KOPT-K1 (cell line): ENCODE measurements around the gene POLR2F.
A peak's percentile ranks its signal among the peaks of the same experiment; 100 is the strongest.

Source experiments
- H3K27ac ChIP-seq: fragments of 200-600 bp; sonication (generic); 2 replicates; pipeline ENCODE4 v1.5.1; 2016; ENCODE audit warnings: antibody characterized with exemption, mild to moderate bottlenecking, low read depth, low read length; ENCODE audit not compliant: poor library complexity, severe bottlenecking
- H3K36me3 ChIP-seq: fragments of 200-600 bp; sonication (generic); 2 replicates; pipeline ENCODE4 v1.5.1; 2017; ENCODE audit warnings: antibody characterized with exemption, mild to moderate bottlenecking, low read length, moderate library complexity; ENCODE audit not compliant: insufficient read depth
- H3K9me3 ChIP-seq: fragments of 200-600 bp; sonication (generic); 2 replicates; pipeline ENCODE4 v1.5.1; 2017; ENCODE audit warnings: antibody characterized with exemption, low read length, mild to moderate bottlenecking; ENCODE audit not compliant: insufficient read depth, poor library complexity, severe bottlenecking

The POLR2F gene

GRCh38 chr22:37918580-37919270, 34.8 kb upstream of the POLR2F start:
- Histone ChIP-seq H3K9me3 (no peaks in the 10 kb centered on the region), H3K27ac (no peak overlapping the region), H3K36me3 (no peaks in the 10 kb centered on the region)

- no peaks in the 10 kb centered on the region for H3K9me3 ChIP-seq
- H3K36me3 ChIP-seq = no peaks in the 10 kb centered on the region
- peak overlapping the region; percentile 21 for H3K27ac ChIP-seq
These were observed 33.4 kb upstream of the POLR2F start for GRCh38 chr22:37920126-37920525.

GRCh38 chr22:37922191-37922590, 31.3 kb upstream of the POLR2F start:
- Histone ChIP-seq H3K27ac (no peak overlapping the region), H3K9me3 (no peaks in the 10 kb centered on the region), H3K36me3 (no peaks in the 10 kb centered on the region)

- Histone ChIP-seq H3K27ac (no peak overlapping the region), H3K9me3 (no peaks in the 10 kb centered on the region), H3K36me3 (no peaks in the 10 kb centered on the region)
These were observed 29.6 kb upstream of the POLR2F start for GRCh38 chr22:37923927-37924326.

- Histone ChIP-seq H3K27ac (no peak overlapping the region), H3K36me3 (no peaks in the 10 kb centered on the region)
These were observed 29.0 kb upstream of the POLR2F start for GRCh38 chr22:37924386-37925065.

GRCh38 chr22:37925330-37925729, 28.2 kb upstream of the POLR2F start:
- H3K9me3 ChIP-seq = no peaks in the 10 kb centered on the region
- no peak overlapping the region for H3K27ac ChIP-seq
- H3K36me3 ChIP-seq = no peaks in the 10 kb centered on the region

More at GRCh38 chr22:37924386-37925065, 29.0 kb upstream of the POLR2F start:
- H3K9me3 ChIP-seq = no peaks in the 10 kb centered on the region

GRCh38 chr22:37925767-37926166, 27.7 kb upstream of the POLR2F start:
- H3K36me3 ChIP-seq = no peaks in the 10 kb centered on the region
- no peaks in the 10 kb centered on the region for H3K9me3 ChIP-seq
- no peak overlapping the region for H3K27ac ChIP-seq

- Histone ChIP-seq H3K27ac (no peak overlapping the region), H3K36me3 (no peaks in the 10 kb centered on the region), H3K9me3 (no peaks in the 10 kb centered on the region)
These were observed 27.1 kb upstream of the POLR2F start for GRCh38 chr22:37926358-37926757.

- Histone ChIP-seq H3K9me3 (no peaks in the 10 kb centered on the region), H3K36me3 (no peaks in the 10 kb centered on the region), H3K27ac (no peak overlapping the region)
These were observed 26.5 kb upstream of the POLR2F start for GRCh38 chr22:37926771-37927636.

- Histone ChIP-seq H3K36me3 (no peaks in the 10 kb centered on the region), H3K27ac (no peak overlapping the region), H3K9me3 (no peaks in the 10 kb centered on the region)
These were observed 25.9 kb upstream of the POLR2F start for GRCh38 chr22:37927637-37927936.

GRCh38 chr22:37929390-37929789, 24.1 kb upstream of the POLR2F start:
- no peaks in the 10 kb centered on the region for H3K9me3 ChIP-seq
- no peak overlapping the region for H3K27ac ChIP-seq
- H3K36me3 ChIP-seq = no peaks in the 10 kb centered on the region

GRCh38 chr22:37930270-37930951, 23.1 kb upstream of the POLR2F start:
- H3K36me3 ChIP-seq = no peaks in the 10 kb centered on the region
- H3K9me3 ChIP-seq = no peaks in the 10 kb centered on the region
- no peak overlapping the region for H3K27ac ChIP-seq

GRCh38 chr22:37930952-37931440, 22.5 kb upstream of the POLR2F start:
- Histone ChIP-seq H3K27ac (no peak overlapping the region), H3K36me3 (no peaks in the 10 kb centered on the region)

GRCh38 chr22:37931893-37932389, 21.6 kb upstream of the POLR2F start:
- Histone ChIP-seq H3K27ac (no peak overlapping the region), H3K36me3 (no peaks in the 10 kb centered on the region), H3K9me3 (no peaks in the 10 kb centered on the region)

More at GRCh38 chr22:37930952-37931440, 22.5 kb upstream of the POLR2F start:
- no peaks in the 10 kb centered on the region for H3K9me3 ChIP-seq

- no peaks in the 10 kb centered on the region for H3K36me3 ChIP-seq
- H3K27ac ChIP-seq = no peak overlapping the region
- no peaks in the 10 kb centered on the region for H3K9me3 ChIP-seq
These were observed 21.1 kb upstream of the POLR2F start for GRCh38 chr22:37932401-37932800.
